H1 (cell line): ENCODE measurements around the gene GLTPD2. TPM values are rescaled to one million over a fixed set of nuclear protein-coding genes. Genes with fewer than 3 reads are reported as not detected.

Experiments
- BRCA1 ChIP-seq: IDR thresholded peaks from 2 replicates; pipeline ENCODE4 v1.6.1; 2012; ENCODE audit warnings: low read depth, low read length, improper control_type of control experiment
- JUND ChIP-seq: IDR thresholded peaks from 2 replicates; pipeline ENCODE4 v1.6.1; 2011; ENCODE audit warnings: mild to moderate bottlenecking, improper control_type of control experiment, low read length
- polyA plus RNA-seq, 7 experiments: library from polyadenylated mRNA; depleted of rRNA in 3 of 7; stranded (reverse) in 5 of 7; unstranded in 2 of 7; fragments of >200 nt in 5 of 7; fragments of 200-250 nt in 2 of 7; gene quantifications; 1 replicate in 5 of 7; 2 replicates in 1 of 7; 4 replicates in 1 of 7; pipeline versions ENCODE4 v1.2.1 to v1.2.3, GENCODE V29; 2011 to 2013; ENCODE audit warnings: missing spikeins in 2 of 7, mixed read lengths in 2 of 7
- total RNA-seq: library from RNA; stranded (reverse); fragmentation: NEBNext Ultra II Directional; extraction: Animal tissue kit (Norgen Biotek cat#: 25700); gene quantifications from 2 replicates; pipeline ENCODE4 v1.2.1, GENCODE V29; 2021

Gene GLTPD2
- total and polyA plus RNA-seq, 2 of the 8 experiments (the other 6 are each of a cell fraction or from before 2014, with no cell fraction given) = not detected

- TF ChIP-seq BRCA1 (no peak), JUND (no peak)
Observed at GRCh38 chr17:4740584-4740983, 48.2 kb upstream of the GLTPD2 start (continued).
